SIG-M5 (cell line): Measurements from ENCODE around the gene ADCY3.
"Not testable (repeated sequence)": the region's sequence is repeated elsewhere in the genome, so short reads cannot be mapped to it uniquely, and the experiment has no call there.

Experiments
- DNase-seq: peaks from one replicate; lab custom pipeline; 2025; lab: John Stamatoyannopoulos, UW

Gene ADCY3

DNA sequence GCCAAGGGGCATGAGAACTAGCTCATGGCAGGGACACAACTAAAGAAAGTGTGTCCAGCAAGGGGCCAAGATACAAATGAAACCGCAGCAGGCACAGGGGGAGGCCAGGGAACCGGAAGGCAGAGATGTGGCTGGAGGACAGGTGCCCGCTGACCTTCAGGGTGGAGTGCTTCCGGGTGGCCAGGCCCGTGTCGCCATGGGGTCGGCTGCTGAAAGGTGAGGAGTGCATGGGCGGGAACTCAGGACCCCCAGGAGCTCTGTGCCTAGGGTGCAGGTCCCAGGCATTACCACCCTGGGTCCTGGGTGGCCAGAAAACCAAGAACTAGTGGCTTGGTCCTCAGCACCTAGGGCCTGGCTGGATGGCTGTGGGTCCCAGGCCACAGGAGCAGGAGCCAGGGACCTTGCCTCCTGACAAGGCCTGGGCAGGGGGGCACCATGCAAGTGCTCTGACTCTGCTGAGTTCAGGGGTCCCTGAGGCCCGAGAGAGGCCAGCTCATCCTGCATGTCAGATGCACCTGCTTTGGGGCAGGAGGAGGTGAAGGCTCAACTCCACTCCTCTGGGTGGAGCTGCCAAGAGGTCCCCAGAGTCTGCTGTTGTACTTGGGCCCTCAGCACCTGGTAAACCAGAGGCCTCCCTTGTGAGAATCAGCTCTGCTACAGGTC lies 75.9 kb downstream of the ADCY3 start:
- DNase-seq = no peak

GRCh38 chr2:24843330-24843860 lies 76.6 kb downstream of the ADCY3 start:
- no peak for DNase-seq

DNA sequence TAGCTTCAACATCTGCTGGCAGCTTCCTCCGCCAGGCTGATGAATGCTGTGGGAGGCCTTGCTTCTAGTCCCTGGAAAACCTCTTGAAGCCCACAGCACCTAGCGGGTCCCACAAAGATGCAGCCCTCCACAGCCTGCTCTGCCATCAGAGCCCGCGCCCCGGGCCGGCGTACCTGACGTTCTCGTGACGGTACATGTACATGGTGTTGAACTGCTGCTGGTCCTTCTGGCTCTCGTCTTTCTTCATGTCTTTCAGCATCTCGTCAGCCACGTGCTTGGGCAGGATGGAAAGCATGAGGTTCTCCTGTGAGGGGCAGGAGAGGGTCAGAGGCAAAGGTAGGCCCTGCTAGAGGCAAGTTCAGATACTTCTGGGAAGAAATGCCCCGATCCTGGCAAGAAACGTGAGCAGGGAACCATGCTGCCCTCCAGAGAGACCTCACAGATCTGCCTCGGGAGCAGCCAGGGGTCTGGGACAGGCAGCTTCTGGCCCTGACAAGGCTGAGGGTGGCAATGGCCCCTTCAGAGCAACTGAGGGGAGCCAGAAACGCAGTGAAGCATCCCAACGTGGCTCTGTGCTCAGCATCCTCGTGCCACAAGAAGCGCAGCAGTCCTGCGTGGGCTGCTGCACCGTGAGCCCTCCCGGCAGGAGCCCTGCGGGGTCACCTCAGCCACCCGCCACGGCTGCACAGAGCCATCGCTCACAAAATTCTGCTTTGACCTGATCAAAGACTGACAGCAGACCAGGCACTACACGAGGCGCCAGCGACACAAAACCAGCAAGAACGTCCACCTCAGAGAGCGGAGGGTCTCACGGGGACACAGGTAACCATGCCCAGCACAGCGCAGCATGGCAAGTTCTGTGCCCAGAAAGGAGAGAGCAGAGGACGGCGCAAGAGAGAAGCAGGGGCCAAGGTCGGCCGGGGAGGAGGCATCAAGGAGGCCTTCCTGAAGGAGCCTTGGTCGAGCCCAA lies 77.7 kb downstream of the ADCY3 start:
- no peak for DNase-seq

DNA sequence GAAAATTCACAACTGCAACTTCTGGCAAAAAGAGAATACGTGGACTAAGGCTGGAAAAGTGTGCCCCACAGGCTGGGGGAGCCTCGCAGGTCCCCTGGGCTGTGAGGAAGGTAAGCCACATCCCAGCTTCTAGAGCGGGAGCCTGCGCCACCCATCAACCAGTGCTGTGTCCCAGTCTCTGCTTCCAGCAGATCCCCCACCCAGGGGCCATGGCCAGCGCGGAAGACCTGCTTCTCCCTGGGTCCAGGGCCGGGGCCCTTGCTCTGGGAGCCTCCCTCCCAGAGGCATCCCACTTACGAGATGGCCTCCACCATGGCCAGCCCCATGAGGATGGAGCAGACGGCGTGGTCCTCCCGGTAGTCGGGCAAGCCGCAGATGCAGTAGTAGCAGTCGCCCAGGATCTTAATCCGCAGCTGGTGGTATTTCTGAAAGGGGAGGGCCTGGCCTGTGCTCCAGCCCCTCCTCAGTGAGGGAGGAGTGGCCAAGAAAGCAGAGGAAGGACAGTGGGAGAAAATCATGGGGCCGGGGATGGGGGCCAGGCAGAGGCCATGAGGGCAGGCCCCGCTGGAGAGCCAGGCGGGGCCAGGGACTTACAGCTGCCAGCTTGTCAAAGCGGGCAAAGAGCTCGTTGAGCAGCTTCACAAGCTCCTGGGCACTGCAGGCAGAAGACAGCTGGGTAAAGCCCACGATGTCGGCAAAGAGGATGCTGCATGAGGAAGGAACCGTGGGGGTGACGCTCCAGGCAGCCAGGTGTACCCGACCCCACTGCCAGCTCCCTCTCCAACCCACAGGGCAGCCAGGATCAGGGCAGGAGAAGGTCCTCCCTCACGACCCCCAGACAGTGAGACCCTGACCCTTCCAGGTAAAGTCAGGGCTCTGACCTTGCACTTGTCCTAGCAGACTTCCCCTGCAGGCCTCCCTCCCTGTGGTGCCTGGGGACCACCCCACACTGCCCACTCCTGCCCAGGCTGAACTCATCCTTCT lies 78.8 kb downstream of the ADCY3 start:
- DNase-seq = no peak

- DNase-seq = no peak
These were observed 79.7 kb downstream of the ADCY3 start for GRCh38 chr2:24840164-24840869.

- no peak for DNase-seq
These were observed 80.3 kb downstream of the ADCY3 start for GRCh38 chr2:24839729-24840128.

GRCh38 chr2:24838541-24838940 lies 81.5 kb downstream of the ADCY3 start:
- no peak for DNase-seq

GRCh38 chr2:24837996-24838513 lies 82.0 kb downstream of the ADCY3 start:
- no peak for DNase-seq

GRCh38 chr2:24836706-24837105 lies 83.3 kb downstream of the ADCY3 start:
- no peak for DNase-seq

DNA sequence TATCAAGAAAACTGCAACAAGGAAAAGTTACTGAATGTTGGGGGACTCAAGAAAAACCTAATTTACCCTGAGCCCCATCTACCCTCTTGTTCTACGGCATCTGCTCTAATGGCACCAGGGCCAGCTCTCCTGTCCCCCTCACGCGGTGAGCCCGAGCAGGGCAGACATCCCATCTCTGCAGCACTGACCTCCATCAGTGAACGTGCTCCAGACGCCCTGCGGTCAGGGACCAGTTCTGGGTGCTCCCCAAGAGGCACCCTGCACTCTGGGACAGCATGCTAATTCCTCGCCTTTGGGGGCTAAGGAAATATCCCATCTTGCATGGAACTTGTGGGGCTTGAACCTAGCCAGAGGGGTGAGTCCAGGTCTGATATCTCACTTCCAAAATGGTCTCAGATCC lies 83.8 kb downstream of the ADCY3 start:
- no peak for DNase-seq

DNA sequence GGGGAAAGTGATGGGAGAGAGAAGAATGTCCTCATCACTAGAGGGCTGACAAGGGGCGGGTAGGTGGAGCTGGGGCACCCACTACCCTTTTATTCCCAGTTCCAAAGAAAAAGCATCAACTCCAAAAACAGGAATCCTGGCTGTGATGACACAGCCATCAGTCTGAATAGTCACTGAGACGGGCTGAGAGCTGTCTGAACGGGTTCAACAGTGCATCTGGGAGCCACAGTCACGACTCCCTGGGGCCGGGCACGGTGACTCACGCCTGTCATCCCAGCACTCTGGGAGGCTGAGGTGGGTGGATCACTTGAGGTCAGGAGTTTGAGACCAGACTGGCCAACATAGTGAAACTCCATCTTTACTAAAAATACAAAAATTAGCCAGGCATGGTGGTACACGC lies 84.6 kb downstream of the ADCY3 start:
- DNase-seq = not testable (repeated sequence)

DNA sequence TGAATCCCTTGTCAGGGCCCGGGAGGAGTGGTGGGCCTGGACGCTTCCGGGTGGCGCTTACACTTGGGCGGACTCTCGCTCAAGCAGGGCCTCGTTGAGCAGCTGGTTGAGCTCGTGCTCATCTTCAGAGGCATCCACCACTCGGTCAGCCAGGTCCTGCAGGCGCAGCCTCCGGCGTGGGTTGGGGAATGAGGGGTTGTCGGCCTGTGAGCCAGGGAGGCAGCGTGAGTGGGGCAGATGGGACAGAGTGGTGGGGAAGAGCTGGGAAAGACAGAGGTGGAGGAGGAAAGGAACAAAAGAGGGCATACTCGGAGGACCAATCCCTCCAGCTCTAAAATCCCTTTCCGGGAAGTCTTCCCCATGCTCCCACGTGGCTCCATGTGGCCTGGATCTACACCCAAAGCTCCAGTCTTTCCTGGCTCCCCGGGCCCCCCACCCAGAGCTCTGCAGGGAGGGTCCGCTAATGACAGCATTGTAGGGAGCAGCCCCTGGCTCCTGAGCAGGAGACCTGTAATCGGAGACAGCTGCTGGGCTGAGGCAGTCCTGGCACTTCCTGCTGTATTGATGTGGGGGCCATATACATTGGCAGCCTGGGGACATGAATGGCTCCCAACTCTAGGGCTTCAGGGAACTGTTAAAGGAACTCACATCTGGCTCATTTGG lies 85.2 kb downstream of the ADCY3 start:
- DNase-seq = no peak

DNA sequence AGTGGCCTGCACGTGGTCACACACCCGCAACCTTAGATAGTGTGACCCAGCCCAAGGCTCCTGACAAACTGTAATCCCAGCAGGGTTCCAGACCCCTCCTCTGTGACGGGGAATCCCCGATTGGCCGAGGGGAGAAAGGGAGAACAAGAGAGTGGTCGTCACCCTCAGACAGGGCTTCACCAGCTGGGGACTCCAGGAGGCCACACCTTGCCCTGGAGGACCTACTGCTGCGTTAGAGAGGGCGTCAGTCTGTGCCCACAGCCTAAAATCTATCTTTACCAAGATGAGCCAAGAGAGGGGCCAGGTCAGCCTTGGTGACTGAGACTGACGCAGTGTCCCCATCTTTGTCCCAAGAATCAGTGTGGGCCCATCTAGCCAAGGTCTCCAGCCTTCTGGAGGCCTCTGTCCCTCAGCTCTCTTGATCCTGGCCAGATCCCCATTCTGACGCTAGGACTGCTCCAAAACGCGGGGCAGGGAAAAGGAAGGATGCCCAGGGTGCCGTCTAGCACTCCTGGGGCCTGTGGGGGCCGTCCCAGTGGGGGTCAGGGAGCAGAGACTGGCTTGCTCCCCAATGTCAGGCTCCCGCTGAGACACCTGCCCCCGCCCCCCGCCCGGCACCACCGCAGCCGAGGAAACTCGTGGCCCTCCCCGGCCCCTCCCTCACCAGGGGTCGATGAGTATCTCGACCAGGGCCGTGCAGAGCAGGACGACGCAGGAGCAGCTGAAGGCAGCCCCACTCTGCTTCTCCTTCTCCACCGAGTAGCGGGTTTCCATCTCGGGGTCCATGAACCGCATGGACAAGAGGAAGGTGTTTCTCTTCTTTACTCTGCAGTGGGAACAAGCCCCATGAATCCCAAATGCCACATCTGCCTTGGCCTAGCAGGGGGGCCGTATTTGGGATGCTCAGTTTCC lies 86.0 kb downstream of the ADCY3 start:
- no peak for DNase-seq

DNA sequence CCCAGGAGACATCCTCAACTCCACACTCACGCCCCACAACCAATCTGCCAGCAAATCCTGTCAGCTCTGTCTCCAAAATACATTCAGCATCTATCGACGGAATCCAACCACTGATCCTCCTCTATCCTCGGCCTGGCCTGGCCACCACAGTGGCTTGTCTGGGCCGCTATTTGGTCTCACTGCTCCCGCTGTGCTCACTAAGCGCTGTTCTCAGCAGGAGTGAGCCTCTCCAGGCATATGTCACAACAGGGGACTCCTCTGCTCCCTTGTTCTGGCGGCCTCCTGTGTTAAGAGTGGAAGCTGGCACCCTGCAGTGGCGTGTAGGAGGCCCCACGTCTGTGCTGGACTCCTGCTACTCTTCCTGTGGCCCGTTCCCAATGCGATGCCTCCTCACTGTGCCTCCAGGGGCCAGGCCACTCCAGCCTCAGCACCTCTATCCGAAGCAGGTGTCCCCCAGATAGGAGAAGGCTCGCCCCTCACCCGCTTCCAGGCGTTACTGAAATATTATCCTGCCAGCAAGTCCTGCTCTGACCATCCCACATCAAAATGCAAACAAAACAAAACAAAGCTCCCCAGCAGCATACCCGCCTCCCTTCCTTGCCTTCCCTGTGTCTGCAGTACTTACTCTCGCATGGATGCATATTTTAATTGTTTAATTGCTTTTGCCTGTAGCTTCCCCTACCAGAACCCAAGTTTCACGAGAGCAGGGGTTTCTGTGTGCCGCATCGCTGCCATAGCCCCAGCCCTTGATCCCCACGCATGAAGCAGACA lies 86.9 kb downstream of the ADCY3 start:
- DNase-seq = no peak

GRCh38 chr2:24832521-24832920 lies 87.5 kb downstream of the ADCY3 start:
- DNase-seq = no peak

DNA sequence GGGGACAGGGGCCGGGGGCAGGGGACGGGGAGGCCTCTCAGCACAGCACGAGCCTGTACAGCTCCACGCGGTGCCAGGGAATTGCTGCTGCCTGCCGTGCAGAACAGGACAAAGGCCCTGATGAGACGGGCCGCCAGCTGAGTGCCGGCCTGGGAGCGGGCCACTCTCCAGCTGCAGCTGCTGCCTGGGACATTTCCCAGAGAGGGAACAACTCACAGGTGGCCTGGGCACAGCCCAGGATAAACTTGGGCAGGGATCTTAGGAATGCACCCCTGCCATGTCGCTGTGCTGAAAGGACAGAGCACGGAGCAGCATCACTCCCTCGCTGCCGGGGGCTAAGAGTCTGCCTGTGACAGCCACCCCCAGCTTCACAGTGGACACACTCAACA lies 88.0 kb downstream of the ADCY3 start:
- DNase-seq = no peak

DNA sequence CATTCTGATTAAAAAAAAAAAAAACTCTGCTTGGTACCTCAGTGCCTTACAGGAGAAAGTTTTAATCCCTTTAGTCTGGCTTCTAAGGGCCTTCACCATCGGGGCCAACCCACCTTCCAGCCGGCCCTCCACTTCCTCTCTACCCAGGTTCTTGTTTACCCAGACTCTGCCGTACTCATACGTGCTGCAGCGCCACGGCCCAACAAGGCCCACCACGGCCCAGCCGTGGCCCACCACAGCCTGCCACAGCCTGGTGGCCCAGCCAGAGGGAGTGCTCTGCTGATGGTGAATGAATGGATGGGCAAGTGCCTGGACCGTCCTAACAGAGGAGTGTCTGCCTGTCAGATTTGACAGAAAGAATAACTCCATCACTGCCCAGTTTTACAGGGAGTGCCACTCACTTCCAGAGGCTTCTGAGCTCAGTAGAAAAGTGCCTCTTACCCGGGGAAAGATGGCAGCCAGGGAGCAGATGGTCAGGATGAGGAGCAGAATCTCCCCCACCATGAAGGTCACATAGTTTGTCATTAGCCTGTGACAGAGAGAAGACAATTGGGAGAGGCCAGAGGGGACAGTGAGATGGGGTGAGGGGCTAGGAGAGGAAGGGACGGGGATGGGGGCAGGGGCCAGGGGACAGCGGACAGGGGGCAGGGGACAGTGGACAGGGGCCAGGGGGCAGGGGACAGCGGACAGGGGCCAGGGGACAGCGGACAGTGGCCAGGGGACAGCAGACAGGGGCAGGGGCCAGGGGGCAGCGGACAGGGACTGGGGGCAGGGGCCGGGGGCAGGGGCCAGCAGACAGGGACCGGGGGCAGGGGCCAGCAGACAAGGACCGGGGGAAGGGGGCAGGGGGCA lies 88.6 kb downstream of the ADCY3 start:
- no peak for DNase-seq

DNA sequence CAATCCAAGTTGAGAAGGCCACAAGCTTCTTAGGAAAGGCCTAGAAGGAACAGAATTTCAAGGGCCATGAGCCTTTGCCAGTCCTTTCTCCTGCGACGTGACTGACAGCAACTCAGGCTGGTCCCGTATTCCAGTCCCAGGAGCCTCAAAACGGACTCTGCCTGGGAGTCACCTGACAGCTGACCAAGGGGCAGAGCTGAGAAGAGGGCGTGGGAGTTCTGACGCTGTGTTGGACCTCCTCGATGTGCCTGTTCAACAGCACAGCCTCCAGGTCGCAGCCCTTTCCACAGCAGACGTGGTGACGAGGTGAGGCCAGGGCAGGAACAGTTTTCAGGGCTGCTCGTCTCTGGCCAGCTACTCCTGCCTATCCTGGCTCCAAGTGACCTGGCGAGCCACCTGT lies 89.3 kb downstream of the ADCY3 start:
- DNase-seq = no peak
